ENCODE measurements around the gene CDHR5.

GRCh38 chr11:607971-608659 lies 16.6 kb downstream of the CDHR5 start:
- no peak for TF ChIP-seq CTCF (optimal IDR thresholded peaks at IDR 0.05 in 1 of 3, IDR thresholded peaks at IDR 0.05 in 1 of 3, conservative IDR thresholded peaks at IDR 0.05 in 1 of 3; ENCODE audit: extremely low read depth in 1 of 3, insufficient read depth in 2 of 3, low read length in 3 of 3)
- no peak for TF ChIP-seq EZH2 (IDR thresholded peaks at IDR 0.05; ENCODE audit: low read length)

All from keratinocyte (primary cell).